ENCODE results near the gene B3GNT4. TPM values are rescaled to one million over a fixed set of nuclear protein-coding genes. Genes with fewer than 3 reads are reported as not detected.

The B3GNT4 gene
- total and polyA plus RNA-seq, 2 of the 13 experiments (the other 11 are each of a cell fraction or from before 2014, with no cell fraction given) = 0.04 to 0.21 TPM

GRCh38 chr12:122225683-122226365, 22.3 kb downstream of the B3GNT4 start, which contains the start of gene DIABLO (continued):
- no peak; the same call in 1 of the 2 replicates for TF ChIP-seq SKIL (CRISPR knock-in tag; IDR thresholded peaks at IDR 0.05; ENCODE audit: borderline replicate concordance)
- TF ChIP-seq ZNF570 (CRISPR knock-in tag; IDR thresholded peaks at IDR 0.05; ENCODE audit: borderline replicate concordance) = no peak
- peak; percentile 19; the same call in 1 of the 2 replicates for TF ChIP-seq ZNF792 (CRISPR knock-in tag; IDR thresholded peaks at IDR 0.05)
- no peak for TF ChIP-seq IKZF1 (IDR thresholded peaks at IDR 0.05)
- TF ChIP-seq ZKSCAN8 (CRISPR knock-in tag; IDR thresholded peaks at IDR 0.05; ENCODE audit: borderline replicate concordance) = no peak
- no peak for TF ChIP-seq TBX3 (IDR thresholded peaks at IDR 0.05; ENCODE audit: borderline replicate concordance)
- no peak for TF ChIP-seq ZNF672 (CRISPR knock-in tag; IDR thresholded peaks at IDR 0.05)
- no peak; the same call in 1 of the 2 replicates for TF ChIP-seq ZBTB44 (CRISPR knock-in tag; IDR thresholded peaks at IDR 0.05)
- TF ChIP-seq, protein P1, sequence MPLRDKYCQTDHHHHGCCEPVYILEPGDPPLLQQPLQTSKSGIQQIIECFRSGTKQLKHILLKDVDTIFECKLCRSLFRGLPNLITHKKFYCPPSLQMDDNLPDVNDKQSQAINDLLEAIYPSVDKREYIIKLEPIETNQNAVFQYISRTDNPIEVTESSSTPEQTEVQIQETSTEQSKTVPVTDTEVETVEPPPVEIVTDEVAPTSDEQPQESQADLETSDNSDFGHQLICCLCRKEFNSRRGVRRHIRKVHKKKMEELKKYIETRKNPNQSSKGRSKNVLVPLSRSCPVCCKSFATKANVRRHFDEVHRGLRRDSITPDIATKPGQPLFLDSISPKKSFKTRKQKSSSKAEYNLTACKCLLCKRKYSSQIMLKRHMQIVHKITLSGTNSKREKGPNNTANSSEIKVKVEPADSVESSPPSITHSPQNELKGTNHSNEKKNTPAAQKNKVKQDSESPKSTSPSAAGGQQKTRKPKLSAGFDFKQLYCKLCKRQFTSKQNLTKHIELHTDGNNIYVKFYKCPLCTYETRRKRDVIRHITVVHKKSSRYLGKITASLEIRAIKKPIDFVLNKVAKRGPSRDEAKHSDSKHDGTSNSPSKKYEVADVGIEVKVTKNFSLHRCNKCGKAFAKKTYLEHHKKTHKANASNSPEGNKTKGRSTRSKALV (CRISPR knock-in tag; IDR thresholded peaks at IDR 0.05) = no peak; the same call in 1 of the 2 replicates
- TF ChIP-seq TCF7 (IDR thresholded peaks at IDR 0.05; ENCODE audit: low read depth) = no peak
- TF ChIP-seq CBX2 (IDR thresholded peaks at IDR 0.05; ENCODE audit: low read depth, low read length) = no peak
- no peak for TF ChIP-seq CBX2 (CRISPR knock-in tag; IDR thresholded peaks at IDR 0.05; ENCODE audit: low read depth)
- TF ChIP-seq, protein P2, sequence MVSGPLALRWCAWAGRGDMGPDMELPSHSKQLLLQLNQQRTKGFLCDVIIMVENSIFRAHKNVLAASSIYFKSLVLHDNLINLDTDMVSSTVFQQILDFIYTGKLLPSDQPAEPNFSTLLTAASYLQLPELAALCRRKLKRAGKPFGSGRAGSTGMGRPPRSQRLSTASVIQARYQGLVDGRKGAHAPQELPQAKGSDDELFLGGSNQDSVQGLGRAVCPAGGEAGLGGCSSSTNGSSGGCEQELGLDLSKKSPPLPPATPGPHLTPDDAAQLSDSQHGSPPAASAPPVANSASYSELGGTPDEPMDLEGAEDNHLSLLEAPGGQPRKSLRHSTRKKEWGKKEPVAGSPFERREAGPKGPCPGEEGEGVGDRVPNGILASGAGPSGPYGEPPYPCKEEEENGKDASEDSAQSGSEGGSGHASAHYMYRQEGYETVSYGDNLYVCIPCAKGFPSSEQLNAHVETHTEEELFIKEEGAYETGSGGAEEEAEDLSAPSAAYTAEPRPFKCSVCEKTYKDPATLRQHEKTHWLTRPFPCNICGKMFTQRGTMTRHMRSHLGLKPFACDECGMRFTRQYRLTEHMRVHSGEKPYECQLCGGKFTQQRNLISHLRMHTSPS (CRISPR knock-in tag; IDR thresholded peaks at IDR 0.05; ENCODE audit: low read depth) = no peak
- no peak for TF ChIP-seq HNRNPH1 (optimal IDR thresholded peaks at IDR 0.05; ENCODE audit: low read depth, low read length)
- TF ChIP-seq GATAD2A (CRISPR knock-in tag; IDR thresholded peaks at IDR 0.05) = no peak; the same call in 1 of the 2 replicates
- TF ChIP-seq ATF2 (CRISPR knock-in tag; IDR thresholded peaks at IDR 0.05) = peak; percentile 44; the same call in 1 of the 2 replicates
- no peak for TF ChIP-seq ZNF572 (CRISPR knock-in tag; IDR thresholded peaks at IDR 0.05)
- no peak for TF ChIP-seq ZNF850 (CRISPR knock-in tag; conservative IDR thresholded peaks at IDR 0.05)
- TF ChIP-seq NFE2L2 (IDR thresholded peaks at IDR 0.05; ENCODE audit: low read length) = no peak
- TF ChIP-seq ATAD3A (CRISPR knock-in tag; IDR thresholded peaks at IDR 0.05) = no peak
- TF ChIP-seq ARID2 (CRISPR knock-in tag; IDR thresholded peaks at IDR 0.05; ENCODE audit: borderline replicate concordance) = peak; percentile 80; the same call in 1 of the 2 replicates
- TF ChIP-seq NCOR1 (IDR thresholded peaks at IDR 0.05; ENCODE audit: borderline replicate concordance, low read length) = no peak; the same call in 1 of the 2 replicates
- no peak; the same call in 1 of the 2 replicates for TF ChIP-seq ZNF33B (CRISPR knock-in tag; IDR thresholded peaks at IDR 0.05)

Data from HepG2 (cell line).